ENCODE data around the gene ESR1. TPM values are rescaled to one million over a fixed set of nuclear protein-coding genes. Genes with fewer than 3 reads are reported as not detected.
"Not testable (repeated sequence)": the region's sequence is repeated elsewhere in the genome, so short reads cannot be mapped to it uniquely, and the experiment has no call there.

ESR1 gene
- total RNA-seq, 4 donors from 2014 or later: 29.1 to 225 (median 141) TPM

GRCh38 chr6:152127432-152128165 is 320.1 kb downstream of the ESR1 start:
- Histone ChIP-seq H3K4me1 (peaks cover 0 to 3% of the 10 kb centered on the region in 2 donors), H3K27ac (peak overlapping the region; percentile 47 to 82), H3K9me3 (no peaks in the 10 kb centered on the region), H3K36me3 (no peaks in the 10 kb centered on the region), H3K27me3 (no peaks in the 10 kb centered on the region), H3K4me3 (no peak overlapping the region)
- intact Hi-C loops (cut with DNase I; ENCODE audit: low total_unique reads): no loop called here
- TF ChIP-seq CTCF (IDR thresholded peaks at IDR 0.05): no peak
- no peak for TF ChIP-seq POLR2A (IDR thresholded peaks at IDR 0.05)
- no peak for DNase-seq

- peak overlapping the region; percentile 5 to 33 for H3K4me3 ChIP-seq
- intact Hi-C loops (cut with DNase I; ENCODE audit: low total_unique reads): loop anchor here (10.0 kb wide), 1 partner anchor 365 kb away; no protein-coding TSS in a partner anchor
These were observed 322.2 kb downstream of the ESR1 start for GRCh38 chr6:152129691-152130151.

GRCh38 chr6:152130441-152130840 is 323.0 kb downstream of the ESR1 start:
- Histone ChIP-seq H3K27me3 (no peaks in the 10 kb centered on the region), H3K36me3 (no peaks in the 10 kb centered on the region), H3K4me1 (peaks cover 0 to 3% of the 10 kb centered on the region in 2 donors), H3K9me3 (no peaks in the 10 kb centered on the region), H3K27ac (peak overlapping the region; percentile 80 to 82), H3K4me3 (peak overlapping the region in 1 of 2 donors; percentile 33)
- TF ChIP-seq POLR2A (IDR thresholded peaks at IDR 0.05) (no peak), CTCF (IDR thresholded peaks at IDR 0.05) (no peak)
- DNase-seq: no peak
- intact Hi-C loops (cut with DNase I; ENCODE audit: low total_unique reads): loop anchor here (10.0 kb wide), 1 partner anchor 366 kb away; no protein-coding TSS in a partner anchor

More at GRCh38 chr6:152129691-152130151, 322.2 kb downstream of the ESR1 start:
- H3K27me3 ChIP-seq: no peaks in the 10 kb centered on the region
- no peaks in the 10 kb centered on the region for H3K9me3 ChIP-seq
- DNase-seq: no peak
- H3K4me1 ChIP-seq: peaks cover 0 to 3% of the 10 kb centered on the region in 2 donors
- H3K36me3 ChIP-seq: no peaks in the 10 kb centered on the region
- TF ChIP-seq POLR2A (IDR thresholded peaks at IDR 0.05): no peak
- no peak for TF ChIP-seq CTCF (IDR thresholded peaks at IDR 0.05)
- H3K27ac ChIP-seq: peak overlapping the region; percentile 80 to 82

- H3K36me3 ChIP-seq: no peaks in the 10 kb centered on the region
- H3K4me3 ChIP-seq: no peak overlapping the region
- no peak for DNase-seq
- intact Hi-C loops (cut with DNase I; ENCODE audit: low total_unique reads): loop anchor here (10.0 kb wide), 1 partner anchor 371 kb away; no protein-coding TSS in a partner anchor
- no peaks in the 10 kb centered on the region for H3K27me3 ChIP-seq
- H3K27ac ChIP-seq: no peak overlapping the region
- H3K4me1 ChIP-seq: no peaks in the 10 kb centered on the region
- TF ChIP-seq POLR2A (IDR thresholded peaks at IDR 0.05) (no peak), CTCF (IDR thresholded peaks at IDR 0.05) (no peak)
- H3K9me3 ChIP-seq: no peaks in the 10 kb centered on the region
These were observed 328.4 kb downstream of the ESR1 start for GRCh38 chr6:152135755-152136448.

- H3K27me3 ChIP-seq: no peaks in the 10 kb centered on the region
- no peak for TF ChIP-seq CTCF (IDR thresholded peaks at IDR 0.05)
- no peak for TF ChIP-seq POLR2A (IDR thresholded peaks at IDR 0.05)
- no peaks in the 10 kb centered on the region for H3K4me1 ChIP-seq
- no peaks in the 10 kb centered on the region for H3K36me3 ChIP-seq
- H3K27ac ChIP-seq: no peak overlapping the region
- DNase-seq: no peak
- intact Hi-C loops (cut with DNase I; ENCODE audit: low total_unique reads): loop anchor here (10.0 kb wide), 1 partner anchor 372 kb away; no protein-coding TSS in a partner anchor
- no peak overlapping the region for H3K4me3 ChIP-seq
- H3K9me3 ChIP-seq: no peaks in the 10 kb centered on the region
These were observed 329.0 kb downstream of the ESR1 start for GRCh38 chr6:152136449-152136825.

GRCh38 chr6:152138344-152138743 is 330.9 kb downstream of the ESR1 start:
- DNase-seq, H3K36me3 ChIP-seq, H3K9me3 ChIP-seq, H3K27me3 ChIP-seq, H3K27ac ChIP-seq, H3K4me3 ChIP-seq, H3K4me1 ChIP-seq: not testable (repeated sequence)
- intact Hi-C loops (cut with DNase I; ENCODE audit: low total_unique reads): loop anchor here (10.0 kb wide), 1 partner anchor 374 kb away; no protein-coding TSS in a partner anchor

All from uterus (tissue), 4 donors.